Activated CD8-positive, alpha-beta memory T cell treated with anti-CD3 and anti-CD28 coated beads, Interleukin-2, amount 10 ng/mL, durations not matched to agents 7 days and 5 days (primary cell): ENCODE measurements around the gene ZNF469. TPM values are rescaled to one million over a fixed set of nuclear protein-coding genes. Genes with fewer than 3 reads are reported as not detected.

Experiments used
- ATAC-seq: fragments of 150-1000 bp; cut with Tn5 transposase; one replicate; pipeline ENCODE4 v1.10.0; 2021; ENCODE audit warnings: moderate library complexity
- CTCF ChIA-PET: fragments of 350-600 bp; sonication (Branson Sonifier 250); formaldehyde crosslinking; loops from one replicate; lab custom pipeline; 2021; ENCODE audit warnings: antibody characterized with exemption; lab: Charles Lee
- DNase-seq: peaks from one replicate; pipeline ENCODE4 v3.0.0-alpha.2; 2020
- H3K27ac Mint-ChIP-seq: one replicate; pipeline ENCODE4 v1.8.0; 2021; ENCODE audit warnings: mild to moderate bottlenecking, mixed read lengths
- H3K27me3 Mint-ChIP-seq: one replicate; pipeline ENCODE4 v1.8.0; 2021; ENCODE audit warnings: mixed read lengths
- H3K36me3 Mint-ChIP-seq: one replicate; pipeline ENCODE4 v1.8.0; 2021; ENCODE audit warnings: mild to moderate bottlenecking, mixed read lengths
- H3K4me1 Mint-ChIP-seq: one replicate; pipeline ENCODE4 v1.8.0; 2021; ENCODE audit warnings: mixed read lengths
- H3K4me3 Mint-ChIP-seq: one replicate; pipeline ENCODE4 v1.8.0; 2021; ENCODE audit warnings: mild to moderate bottlenecking, moderate library complexity, mixed read lengths
- H3K9me3 Mint-ChIP-seq: one replicate; pipeline ENCODE4 v1.8.0; 2022; ENCODE audit warnings: low read depth, mixed read lengths
- total RNA-seq, 2 experiments: library from RNA; stranded (reverse); gene quantifications; one replicate each; pipeline ENCODE4 v1.2.3, GENCODE V29; 2021

The ZNF469 gene
- total RNA-seq, 2 experiments from 2014 or later: 0.26 to 0.84 TPM

DNA sequence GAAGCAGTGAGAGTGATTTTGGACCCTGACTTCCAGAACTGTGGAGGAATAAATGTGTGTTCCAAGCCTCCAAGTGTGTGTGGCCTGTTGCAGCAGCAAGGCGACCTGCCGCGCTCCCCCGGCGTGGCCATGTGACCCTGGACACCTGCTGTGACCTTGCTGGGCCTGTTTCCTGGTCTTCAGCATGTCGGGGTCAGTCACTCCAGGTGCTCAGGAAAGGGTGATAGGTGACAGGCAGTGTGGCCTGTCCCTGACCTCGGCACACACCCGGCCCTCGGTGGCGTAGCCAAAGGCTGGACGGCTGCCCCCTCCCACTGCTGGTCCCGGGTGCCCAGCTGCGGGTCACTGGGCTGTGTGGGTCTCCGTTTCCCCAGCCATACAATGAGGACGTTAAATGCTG, 31.8 kb upstream of the ZNF469 start:
- Mint-ChIP-seq H3K36me3 (no peaks in the 10 kb centered on the region), H3K4me3 (no peak overlapping the region), H3K27ac (no peak overlapping the region), H3K27me3 (no peaks in the 10 kb centered on the region), H3K9me3 (peaks cover 6% of the 10 kb centered on the region), H3K4me1 (peaks cover 6% of the 10 kb centered on the region)
- no peak for ATAC-seq
- no peak for DNase-seq
- CTCF ChIA-PET: no interaction called here

DNA sequence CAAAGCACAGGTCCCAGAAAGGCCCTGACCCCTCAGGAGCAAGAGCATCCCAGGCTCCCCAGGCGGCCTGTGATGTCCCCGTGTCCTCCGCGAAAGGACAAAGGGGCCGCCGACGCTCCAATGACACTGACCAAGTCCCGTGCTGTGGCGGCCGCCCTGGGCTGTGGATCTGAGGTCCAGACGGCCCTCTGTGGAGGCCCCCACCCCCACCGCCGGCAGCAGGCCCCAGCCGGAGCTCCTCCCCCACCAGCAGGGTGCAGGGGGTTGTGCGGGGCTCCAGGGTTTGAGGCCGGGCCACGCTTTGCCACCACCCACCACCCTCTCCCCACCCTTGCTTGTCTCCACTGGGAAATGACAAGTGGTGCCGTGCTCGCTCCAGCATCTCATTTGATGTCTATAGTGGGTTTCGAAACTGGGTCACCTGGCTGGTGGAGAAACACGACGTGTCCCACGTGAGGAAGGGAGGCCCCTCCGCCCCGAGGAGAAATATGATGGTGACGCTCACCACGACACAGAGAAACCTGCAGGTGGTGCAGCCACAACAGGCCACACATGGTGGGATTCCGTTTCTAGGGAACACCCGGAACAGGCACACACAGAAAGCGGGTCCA, 31.2 kb upstream of the ZNF469 start:
- no peaks in the 10 kb centered on the region for H3K36me3 Mint-ChIP-seq
- H3K4me3 Mint-ChIP-seq: no peak overlapping the region
- H3K27me3 Mint-ChIP-seq: no peaks in the 10 kb centered on the region
- peaks cover 6% of the 10 kb centered on the region for H3K9me3 Mint-ChIP-seq
- no peak overlapping the region for H3K27ac Mint-ChIP-seq
- DNase-seq (no peak), ATAC-seq (no peak)
- H3K4me1 Mint-ChIP-seq: peaks cover 6% of the 10 kb centered on the region
- CTCF ChIA-PET: no interaction called here

DNA sequence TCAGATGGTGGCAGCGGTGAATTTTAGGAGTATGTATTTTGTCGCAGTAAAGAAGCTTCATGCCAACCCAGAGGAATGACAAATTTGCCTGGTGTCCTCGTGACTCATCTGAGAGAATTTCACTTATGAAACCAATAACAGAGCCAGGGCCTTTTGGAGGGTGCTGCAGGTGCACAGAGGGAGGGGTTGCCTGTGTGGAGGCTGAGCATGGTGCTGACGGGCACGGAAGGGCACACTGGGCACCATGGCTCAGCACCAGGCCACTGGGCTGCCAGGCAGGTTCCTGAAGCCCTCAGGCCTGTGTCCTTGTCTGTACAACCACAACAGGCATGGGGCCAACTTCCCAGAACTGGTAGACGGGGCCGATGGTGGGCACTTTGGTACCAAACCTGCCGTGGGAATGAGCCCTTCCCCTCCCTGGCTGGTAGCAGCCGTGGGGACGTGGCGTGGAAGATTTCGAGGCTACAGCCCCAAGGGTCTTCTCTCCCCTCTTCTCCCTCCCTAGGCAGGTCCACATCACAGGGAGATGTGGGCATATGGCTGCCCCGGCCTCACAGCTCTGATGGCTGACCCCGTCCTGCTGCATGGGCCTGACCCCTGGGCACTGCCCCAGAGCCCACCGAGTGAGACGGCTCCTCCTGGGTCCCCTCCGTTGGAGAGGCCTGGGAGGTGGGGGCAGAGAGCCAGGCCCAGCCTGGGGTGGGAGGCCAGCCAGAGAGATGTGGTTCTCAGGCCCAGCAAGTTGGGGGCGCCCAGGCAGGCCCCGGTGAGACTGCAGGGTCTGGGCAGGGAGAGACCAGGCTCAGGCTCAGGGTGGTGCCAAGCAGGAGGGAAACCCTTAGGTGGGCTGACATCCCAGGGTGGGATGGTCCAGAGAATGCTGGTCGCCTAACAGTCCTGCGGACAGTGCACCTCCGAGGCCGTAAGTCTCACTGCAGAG, 30.2 kb upstream of the ZNF469 start:
- no peak for DNase-seq
- Mint-ChIP-seq H3K9me3 (peaks cover 6% of the 10 kb centered on the region), H3K27ac (no peak overlapping the region), H3K36me3 (no peaks in the 10 kb centered on the region), H3K4me3 (no peak overlapping the region), H3K27me3 (no peaks in the 10 kb centered on the region), H3K4me1 (peaks cover 6% of the 10 kb centered on the region)
- no peak for ATAC-seq
- CTCF ChIA-PET: no interaction called here

DNA sequence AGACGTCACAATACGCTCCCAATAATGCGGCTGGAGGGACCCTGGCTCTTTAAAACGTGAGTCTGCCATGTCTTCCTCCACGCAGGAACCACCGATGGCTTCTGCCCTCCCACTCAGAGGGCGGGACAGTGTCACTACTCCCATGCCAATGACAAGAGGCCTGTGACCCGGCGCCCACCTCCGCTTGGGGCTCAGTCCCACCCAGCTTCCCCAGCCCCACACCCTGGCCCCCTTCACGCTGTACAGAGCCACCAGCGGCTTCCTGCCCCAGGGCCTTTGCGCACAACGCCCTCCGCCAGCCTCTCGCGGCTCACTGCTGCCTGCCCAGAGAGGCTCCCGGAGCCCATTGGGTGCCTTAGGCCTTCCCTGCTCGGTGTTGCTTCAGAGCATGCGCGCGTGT, 29.5 kb upstream of the ZNF469 start:
- no peaks in the 10 kb centered on the region for H3K36me3 Mint-ChIP-seq
- peaks cover 6% of the 10 kb centered on the region for H3K9me3 Mint-ChIP-seq
- ATAC-seq: no peak
- no peak overlapping the region for H3K27ac Mint-ChIP-seq
- no peak for DNase-seq
- no peaks in the 10 kb centered on the region for H3K27me3 Mint-ChIP-seq
- peaks cover 1% of the 10 kb centered on the region for H3K4me1 Mint-ChIP-seq
- CTCF ChIA-PET: no interaction called here
- H3K4me3 Mint-ChIP-seq: no peak overlapping the region

DNA sequence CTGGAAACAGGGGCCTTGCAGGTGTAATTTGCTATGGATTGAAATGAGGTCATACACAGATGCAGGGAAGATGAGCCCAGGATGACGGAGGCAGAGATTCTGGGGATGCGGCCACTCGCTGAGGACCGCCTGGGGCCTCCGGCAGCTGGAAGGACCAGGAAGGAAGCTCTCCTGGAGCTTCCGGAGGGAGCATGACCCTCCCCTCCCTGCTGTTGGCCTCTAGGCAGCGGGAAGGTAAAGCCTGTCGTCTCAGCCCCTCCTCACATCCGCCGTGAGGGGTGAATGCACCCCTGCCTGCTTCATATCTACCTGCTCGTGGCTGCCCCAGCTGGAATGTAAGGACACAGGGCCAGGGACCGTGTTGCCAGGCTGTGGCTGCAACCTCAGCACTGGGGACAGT, 29.1 kb upstream of the ZNF469 start:
- Mint-ChIP-seq H3K27me3 (no peaks in the 10 kb centered on the region), H3K9me3 (peaks cover 6% of the 10 kb centered on the region), H3K4me3 (no peak overlapping the region), H3K27ac (no peak overlapping the region), H3K4me1 (no peaks in the 10 kb centered on the region), H3K36me3 (no peaks in the 10 kb centered on the region)
- CTCF ChIA-PET: no interaction called here
- DNase-seq: no peak
- no peak for ATAC-seq

DNA sequence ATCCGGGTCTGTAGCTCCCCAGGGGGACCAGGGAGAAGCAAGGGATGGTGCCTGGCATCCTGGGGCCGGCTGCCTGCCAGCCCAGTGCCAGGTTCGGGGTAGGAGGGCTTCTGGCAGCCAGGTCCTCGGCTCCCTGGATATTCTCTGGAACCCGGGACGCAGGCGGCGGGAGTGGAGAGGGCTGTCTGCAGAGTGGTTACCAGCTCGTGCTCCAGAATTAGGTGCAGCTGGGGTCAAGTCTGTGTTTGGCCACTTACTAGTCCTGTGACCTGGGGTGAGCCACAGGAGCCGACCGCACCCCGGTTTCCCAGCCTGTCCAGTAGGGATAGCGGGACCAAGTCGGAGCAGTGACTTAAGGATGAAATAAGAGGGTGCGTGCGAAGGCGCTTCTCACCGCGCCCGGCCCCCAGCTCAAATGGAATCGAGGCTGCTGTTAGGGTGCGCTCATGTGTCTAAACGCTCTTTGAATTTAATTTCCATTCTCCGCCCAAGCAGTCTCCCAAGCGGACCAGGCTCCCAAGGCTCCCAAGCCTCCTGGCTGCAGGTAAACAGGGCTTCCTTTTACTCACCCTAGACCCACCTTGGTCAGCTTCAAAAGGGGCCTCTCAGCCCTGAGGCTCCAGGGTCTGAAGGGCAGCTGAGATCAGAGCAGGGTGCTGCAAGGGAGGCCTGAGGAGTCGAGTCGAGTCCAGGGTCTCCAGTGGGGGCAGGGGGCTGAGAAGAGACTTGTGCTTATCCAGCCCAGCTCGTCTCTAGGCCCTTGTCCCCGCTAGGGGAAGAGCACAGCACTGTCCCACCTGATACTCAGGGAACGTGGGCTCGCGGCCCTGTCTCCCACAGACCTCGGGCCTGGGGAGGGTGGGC, 28.3 kb upstream of the ZNF469 start:
- Mint-ChIP-seq H3K27ac (no peak overlapping the region), H3K4me1 (no peaks in the 10 kb centered on the region), H3K36me3 (no peaks in the 10 kb centered on the region), H3K4me3 (no peak overlapping the region), H3K9me3 (peaks cover 4% of the 10 kb centered on the region), H3K27me3 (no peaks in the 10 kb centered on the region)
- no peak for DNase-seq
- ATAC-seq: no peak
- CTCF ChIA-PET: no interaction called here

DNA sequence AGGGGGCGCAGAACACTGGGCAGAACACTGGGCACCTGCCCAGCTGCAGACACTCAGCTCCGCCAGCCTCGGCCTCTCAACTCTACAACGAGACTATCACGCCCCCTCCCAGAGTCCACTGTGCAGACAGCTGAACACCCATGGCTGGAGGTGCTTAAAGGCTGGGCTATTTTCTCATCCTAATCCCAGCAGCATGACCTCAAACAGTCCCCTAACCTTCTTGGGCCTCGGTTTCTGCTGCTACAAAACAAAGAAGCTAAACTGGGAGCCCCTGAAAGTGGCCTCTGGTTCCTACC, 27.7 kb upstream of the ZNF469 start:
- Mint-ChIP-seq H3K36me3 (no peaks in the 10 kb centered on the region), H3K4me1 (no peaks in the 10 kb centered on the region), H3K27me3 (peaks cover 3% of the 10 kb centered on the region), H3K9me3 (no peaks in the 10 kb centered on the region), H3K27ac (no peak overlapping the region), H3K4me3 (no peak overlapping the region)
- DNase-seq: no peak
- no peak for ATAC-seq
- CTCF ChIA-PET: no interaction called here

DNA sequence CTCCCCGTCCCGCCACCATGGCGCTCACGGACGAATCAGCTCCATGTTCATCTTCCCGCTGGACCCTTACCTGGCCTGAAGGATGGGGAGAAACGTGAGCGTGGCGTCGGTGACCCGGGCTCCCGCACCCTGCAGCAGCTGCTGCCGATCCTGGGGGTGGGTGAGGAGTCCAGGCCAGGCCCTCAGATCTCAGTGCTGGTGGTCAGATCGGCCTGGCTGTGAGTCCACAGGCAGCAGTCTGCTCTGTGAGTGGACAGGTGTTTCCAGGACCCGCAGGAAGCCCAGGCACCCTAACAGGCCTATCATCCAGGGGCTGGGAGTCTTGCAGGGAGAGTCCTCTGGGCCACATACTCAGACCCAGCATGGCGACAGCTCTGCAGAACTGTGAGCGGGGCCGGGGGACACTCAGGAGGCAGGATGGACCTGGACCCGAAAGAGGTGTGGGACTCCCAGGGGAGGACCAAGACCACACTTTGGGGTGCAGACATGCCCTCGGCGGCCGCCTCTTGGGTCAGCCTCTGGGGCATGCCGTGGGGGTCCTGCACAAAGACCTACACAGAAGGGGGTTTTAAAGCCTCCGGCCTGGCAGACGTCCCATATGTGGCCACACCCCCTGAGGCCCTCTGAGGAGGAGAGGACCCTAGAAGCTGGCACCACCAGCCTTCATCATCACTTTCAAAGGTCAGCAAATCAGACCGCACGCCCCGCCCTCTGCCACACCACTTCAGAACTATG, 27.2 kb upstream of the ZNF469 start:
- H3K27me3 Mint-ChIP-seq: peaks cover 3% of the 10 kb centered on the region
- CTCF ChIA-PET: no interaction called here
- no peak overlapping the region for H3K4me3 Mint-ChIP-seq
- DNase-seq (no peak), ATAC-seq (no peak)
- H3K4me1 Mint-ChIP-seq: no peaks in the 10 kb centered on the region
- H3K27ac Mint-ChIP-seq: no peak overlapping the region
- H3K36me3 Mint-ChIP-seq: no peaks in the 10 kb centered on the region
- no peaks in the 10 kb centered on the region for H3K9me3 Mint-ChIP-seq

DNA sequence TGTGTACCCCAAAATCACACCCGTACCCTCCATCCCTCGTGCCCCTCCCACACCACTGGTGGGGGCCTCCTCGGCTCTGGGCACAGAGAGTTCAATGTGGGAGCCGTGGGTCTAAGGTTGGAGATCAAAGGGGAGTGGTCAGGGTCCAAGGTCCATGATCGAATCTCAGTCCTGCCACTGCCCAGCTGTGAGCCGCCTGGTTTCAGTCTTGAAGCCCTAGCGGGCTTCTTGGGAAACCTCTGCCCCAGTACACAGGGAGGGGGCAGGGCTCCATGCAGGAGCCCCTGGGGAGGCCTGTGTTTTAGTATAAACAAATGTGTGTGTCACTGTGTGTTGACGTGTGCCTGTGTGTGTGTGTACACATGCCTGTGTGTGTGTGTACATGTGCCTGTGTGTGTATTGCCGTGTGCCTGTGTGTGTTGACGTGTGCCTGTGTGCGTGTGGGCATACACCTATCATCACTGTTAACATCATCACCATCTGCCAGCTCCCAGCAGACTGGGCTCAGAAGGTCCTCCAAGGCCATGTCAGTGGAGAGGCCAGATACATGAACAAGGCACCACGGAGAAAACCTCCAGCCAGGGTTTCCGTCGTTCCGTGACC, 26.5 kb upstream of the ZNF469 start:
- H3K4me1 Mint-ChIP-seq: no peaks in the 10 kb centered on the region
- no peaks in the 10 kb centered on the region for H3K36me3 Mint-ChIP-seq
- DNase-seq: no peak
- H3K27ac Mint-ChIP-seq: no peak overlapping the region
- CTCF ChIA-PET: no interaction called here
- H3K4me3 Mint-ChIP-seq: no peak overlapping the region
- H3K9me3 Mint-ChIP-seq: no peaks in the 10 kb centered on the region
- ATAC-seq: no peak
- peaks cover 3% of the 10 kb centered on the region for H3K27me3 Mint-ChIP-seq

DNA sequence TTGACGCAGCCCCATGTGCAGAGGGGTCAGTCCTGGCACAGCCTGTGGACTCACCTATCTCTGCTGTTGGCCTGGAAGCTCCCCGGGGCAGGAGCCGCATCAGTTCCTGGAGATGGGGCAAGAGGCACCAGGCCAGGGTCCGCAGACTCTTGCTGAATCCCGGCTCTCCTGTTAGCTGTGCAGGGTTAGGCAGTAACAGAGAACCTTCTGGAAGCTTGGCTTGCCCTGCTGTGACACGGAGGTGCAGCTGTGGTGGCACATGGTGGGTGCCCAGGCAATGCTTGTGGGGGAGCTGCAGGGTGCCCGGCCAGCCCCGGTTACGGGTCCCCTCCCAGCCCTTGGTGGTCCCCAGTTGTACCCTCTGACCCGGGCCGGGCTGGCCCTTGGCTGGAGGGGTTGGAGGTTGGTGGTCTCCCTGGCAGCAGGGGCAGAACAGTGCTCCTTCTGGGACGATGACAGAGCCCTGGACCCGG, 26.0 kb upstream of the ZNF469 start:
- Mint-ChIP-seq H3K27ac (no peak overlapping the region), H3K4me1 (no peaks in the 10 kb centered on the region), H3K36me3 (no peaks in the 10 kb centered on the region), H3K4me3 (no peak overlapping the region), H3K9me3 (no peaks in the 10 kb centered on the region), H3K27me3 (peaks cover 6% of the 10 kb centered on the region)
- no peak for ATAC-seq
- CTCF ChIA-PET: no interaction called here
- no peak for DNase-seq

DNA sequence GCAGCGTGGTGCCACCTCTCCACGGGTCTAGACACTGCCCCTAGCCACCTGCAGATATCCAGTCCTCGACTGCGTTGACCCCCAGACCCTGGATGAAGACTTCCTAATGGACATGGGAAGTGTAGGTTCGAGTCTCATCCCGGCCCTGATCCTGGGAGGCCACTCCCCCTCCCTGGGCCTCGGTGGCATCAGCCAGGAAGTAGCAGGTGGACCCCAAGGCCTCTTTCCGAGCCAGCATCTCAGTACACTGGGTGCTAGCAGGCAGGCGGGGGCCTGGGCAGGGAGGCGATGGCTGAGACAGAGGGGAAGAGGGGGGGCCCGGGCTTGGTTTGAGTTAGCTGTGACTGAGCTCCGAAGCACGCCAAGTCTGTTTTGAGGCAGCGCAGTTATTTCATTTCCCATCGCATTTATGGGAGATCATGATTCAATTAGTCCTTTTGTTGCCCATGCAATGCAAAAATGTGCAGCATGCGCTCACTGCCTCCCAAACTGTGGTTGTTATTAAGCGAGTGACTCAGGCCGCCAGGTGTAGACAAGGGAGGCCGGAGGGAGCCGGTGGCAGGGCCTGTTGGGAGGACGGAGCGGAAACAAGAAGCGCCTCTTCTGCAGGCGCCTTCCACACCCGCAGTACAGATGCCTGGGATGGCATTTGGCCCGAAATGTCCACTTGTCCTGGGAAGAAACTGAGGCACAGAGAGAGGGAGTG, 25.3 kb upstream of the ZNF469 start:
- H3K36me3 Mint-ChIP-seq: no peaks in the 10 kb centered on the region
- H3K9me3 Mint-ChIP-seq: no peaks in the 10 kb centered on the region
- no peak overlapping the region for H3K27ac Mint-ChIP-seq
- CTCF ChIA-PET: no interaction called here
- ATAC-seq: no peak
- H3K4me1 Mint-ChIP-seq: no peaks in the 10 kb centered on the region
- no peak overlapping the region for H3K4me3 Mint-ChIP-seq
- DNase-seq: no peak
- H3K27me3 Mint-ChIP-seq: peaks cover 13% of the 10 kb centered on the region

DNA sequence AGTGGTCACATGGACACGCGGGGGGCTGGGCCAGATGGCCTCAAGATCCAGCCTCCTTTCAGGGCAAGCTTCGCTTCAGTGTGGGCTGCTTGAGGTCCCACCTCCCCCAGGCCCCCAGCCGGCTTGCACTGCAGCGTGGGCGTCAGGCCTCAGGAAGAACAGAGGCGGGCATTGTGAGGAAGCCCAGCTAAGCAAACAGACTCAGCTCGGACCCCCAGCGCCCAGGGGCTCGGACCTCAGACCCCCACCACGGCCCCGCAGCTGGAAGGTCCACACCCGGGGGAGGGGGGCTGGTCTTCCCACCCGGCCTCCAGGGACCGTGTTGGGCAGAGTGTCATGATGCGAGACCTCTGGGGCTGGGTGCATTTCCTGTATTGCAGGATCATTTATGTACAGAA, 24.7 kb upstream of the ZNF469 start:
- H3K27me3 Mint-ChIP-seq: peaks cover 16% of the 10 kb centered on the region
- H3K36me3 Mint-ChIP-seq: no peaks in the 10 kb centered on the region
- H3K4me1 Mint-ChIP-seq: no peaks in the 10 kb centered on the region
- CTCF ChIA-PET: no interaction called here
- no peak overlapping the region for H3K4me3 Mint-ChIP-seq
- H3K9me3 Mint-ChIP-seq: no peaks in the 10 kb centered on the region
- DNase-seq: no peak
- H3K27ac Mint-ChIP-seq: no peak overlapping the region
- ATAC-seq: no peak
